ENCODE measurements around the gene GSK3B.
A peak's percentile ranks its signal among the peaks of the same experiment; 100 is the strongest.

Gene GSK3B

GRCh38 chr3:120072867-120073525 lies 21.3 kb downstream of the GSK3B start:
- Histone ChIP-seq H2BK15ac (replicated peaks; ENCODE audit: low read depth) (no peak overlapping the region), H3K4me3 (ENCODE audit: low read length) (no peak overlapping the region), H3K56ac (ENCODE audit: low read length) (no peak overlapping the region), H3K4me2 (ENCODE audit: low read length) (no peak overlapping the region), H3K27me3 (ENCODE audit: insufficient read depth, low read length, poor library complexity) (no peaks in the 10 kb centered on the region), H4K5ac (ENCODE audit: low read length) (no peak overlapping the region), H3K79me2 (ENCODE audit: control insufficient read depth, insufficient read depth, low read length) (peaks cover 48% of the 10 kb centered on the region), H3K27ac (ENCODE audit: low read depth, low read length) (no peak overlapping the region), H3K4me1 (ENCODE audit: control insufficient read depth, low read depth, low read length) (no peaks in the 10 kb centered on the region), H2BK5ac (ENCODE audit: low read length) (no peak overlapping the region), H3K23ac (ENCODE audit: low read length) (no peak overlapping the region), H2BK120ac (ENCODE audit: low read depth, low read length) (no peak overlapping the region), H4K8ac (ENCODE audit: low read depth, low read length) (no peak overlapping the region), H2AK5ac (ENCODE audit: low read length) (no peak overlapping the region), H3K18ac (ENCODE audit: low read length) (no peak overlapping the region), H3K79me1 (ENCODE audit: low read length) (peaks cover 5% of the 10 kb centered on the region), H3K9ac (ENCODE audit: low read length) (no peak overlapping the region), H3K4ac (ENCODE audit: low read depth, low read length) (no peak overlapping the region), H3K36me3 (ENCODE audit: control insufficient read depth, insufficient read depth, low read length) (no peaks in the 10 kb centered on the region)
- peak; percentile 27 for DNase-seq
- WGBS (ENCODE audit: extremely low coverage, insufficient coverage, low lambda C conversion rate), result no CpG with 5 or more reads among the region's 3 CpGs

- H4K8ac ChIP-seq (ENCODE audit: low read depth, low read length), result no peak overlapping the region
- no peak overlapping the region for H3K4me3 ChIP-seq (ENCODE audit: low read length)
- H3K18ac ChIP-seq (ENCODE audit: low read length), result no peak overlapping the region
- no peak overlapping the region for H3K9ac ChIP-seq (ENCODE audit: low read length)
- no peaks in the 10 kb centered on the region for H3K36me3 ChIP-seq (ENCODE audit: control insufficient read depth, insufficient read depth, low read length)
- H3K79me2 ChIP-seq (ENCODE audit: control insufficient read depth, insufficient read depth, low read length), result peaks cover 49% of the 10 kb centered on the region
- H3K27ac ChIP-seq (ENCODE audit: low read depth, low read length), result no peak overlapping the region
- no peak overlapping the region for H3K4ac ChIP-seq (ENCODE audit: low read depth, low read length)
- H3K79me1 ChIP-seq (ENCODE audit: low read length), result peaks cover 6% of the 10 kb centered on the region
- H3K56ac ChIP-seq (ENCODE audit: low read length), result no peak overlapping the region
- H3K4me2 ChIP-seq (ENCODE audit: low read length), result no peak overlapping the region
- H3K27me3 ChIP-seq (ENCODE audit: insufficient read depth, low read length, poor library complexity), result no peaks in the 10 kb centered on the region
- no peak overlapping the region for H4K5ac ChIP-seq (ENCODE audit: low read length)
- no CpG with 5 or more reads among the region's 6 CpGs for WGBS (ENCODE audit: extremely low coverage, insufficient coverage, low lambda C conversion rate)
- H3K4me1 ChIP-seq (ENCODE audit: control insufficient read depth, low read depth, low read length), result no peaks in the 10 kb centered on the region
- H2BK120ac ChIP-seq (ENCODE audit: low read depth, low read length), result no peak overlapping the region
- no peak overlapping the region for H2BK15ac ChIP-seq (replicated peaks; ENCODE audit: low read depth)
- H2BK5ac ChIP-seq (ENCODE audit: low read length), result no peak overlapping the region
- no peak overlapping the region for H3K23ac ChIP-seq (ENCODE audit: low read length)
- peak; percentile 37 for DNase-seq
- no peak overlapping the region for H2AK5ac ChIP-seq (ENCODE audit: low read length)
Measured at GRCh38 chr3:120071259-120071658, 23.0 kb downstream of the GSK3B start.

DNA sequence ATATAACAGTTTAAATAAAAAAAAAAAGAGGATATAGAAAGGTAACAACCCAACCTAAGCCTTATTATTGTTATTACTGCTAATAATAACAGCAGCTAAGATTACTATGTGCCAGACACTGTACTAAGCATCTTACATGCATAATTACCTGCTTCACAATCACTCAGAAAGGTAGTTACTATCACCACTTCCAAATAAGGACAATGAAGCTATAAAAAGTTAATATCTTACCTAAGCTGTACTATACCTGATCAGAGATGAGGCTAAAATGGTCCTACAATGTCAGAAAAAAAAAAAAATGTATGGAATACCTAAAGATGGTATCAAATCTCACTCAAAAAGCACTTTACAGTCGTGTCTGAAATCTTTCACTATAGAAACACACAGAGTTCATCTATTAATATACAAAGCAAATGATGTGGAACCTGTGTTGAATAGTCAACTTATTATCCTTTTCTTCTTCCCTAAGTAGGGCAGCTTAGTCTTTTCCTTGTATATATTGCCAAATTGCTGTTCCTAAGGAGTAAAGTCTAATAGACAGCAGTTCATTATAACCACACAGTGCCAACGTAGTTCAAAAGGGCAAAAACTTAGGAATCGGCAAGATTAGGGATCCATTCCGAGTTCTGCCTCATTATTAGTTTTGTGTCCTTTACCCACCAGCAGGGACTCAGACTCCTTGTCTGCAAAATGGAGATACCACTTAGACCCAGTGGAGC lies 23.8 kb downstream of the GSK3B start:
- H2AK5ac ChIP-seq (ENCODE audit: low read length), result no peak overlapping the region
- no peak overlapping the region for H3K4ac ChIP-seq (ENCODE audit: low read depth, low read length)
- H2BK5ac ChIP-seq (ENCODE audit: low read length), result no peak overlapping the region
- H3K79me2 ChIP-seq (ENCODE audit: control insufficient read depth, insufficient read depth, low read length), result peaks cover 49% of the 10 kb centered on the region
- H3K4me3 ChIP-seq (ENCODE audit: low read length), result no peak overlapping the region
- H4K5ac ChIP-seq (ENCODE audit: low read length), result no peak overlapping the region
- no peak for DNase-seq
- H3K79me1 ChIP-seq (ENCODE audit: low read length), result peaks cover 6% of the 10 kb centered on the region
- no peak overlapping the region for H3K4me2 ChIP-seq (ENCODE audit: low read length)
- H3K18ac ChIP-seq (ENCODE audit: low read length), result no peak overlapping the region
- no peaks in the 10 kb centered on the region for H3K4me1 ChIP-seq (ENCODE audit: control insufficient read depth, low read depth, low read length)
- no peak overlapping the region for H4K8ac ChIP-seq (ENCODE audit: low read depth, low read length)
- H3K27ac ChIP-seq (ENCODE audit: low read depth, low read length), result no peak overlapping the region
- no peak overlapping the region for H3K9ac ChIP-seq (ENCODE audit: low read length)
- no peaks in the 10 kb centered on the region for H3K27me3 ChIP-seq (ENCODE audit: insufficient read depth, low read length, poor library complexity)
- no peak overlapping the region for H2BK120ac ChIP-seq (ENCODE audit: low read depth, low read length)
- no peak overlapping the region for H3K23ac ChIP-seq (ENCODE audit: low read length)
- no peak overlapping the region for H3K56ac ChIP-seq (ENCODE audit: low read length)
- H3K36me3 ChIP-seq (ENCODE audit: control insufficient read depth, insufficient read depth, low read length), result no peaks in the 10 kb centered on the region
- no peak overlapping the region for H2BK15ac ChIP-seq (replicated peaks; ENCODE audit: low read depth)
- WGBS (ENCODE audit: extremely low coverage, insufficient coverage, low lambda C conversion rate), result no CpG with 5 or more reads among the region's 4 CpGs

- no peak overlapping the region for H2BK15ac ChIP-seq (replicated peaks; ENCODE audit: low read depth)
- H3K79me2 ChIP-seq (ENCODE audit: control insufficient read depth, insufficient read depth, low read length), result peaks cover 40% of the 10 kb centered on the region
- no peak overlapping the region for H3K56ac ChIP-seq (ENCODE audit: low read length)
- no peaks in the 10 kb centered on the region for H3K27me3 ChIP-seq (ENCODE audit: insufficient read depth, low read length, poor library complexity)
- H2BK120ac ChIP-seq (ENCODE audit: low read depth, low read length), result no peak overlapping the region
- H3K18ac ChIP-seq (ENCODE audit: low read length), result no peak overlapping the region
- H3K79me1 ChIP-seq (ENCODE audit: low read length), result peaks cover 6% of the 10 kb centered on the region
- no peak overlapping the region for H3K4me2 ChIP-seq (ENCODE audit: low read length)
- no peak overlapping the region for H4K8ac ChIP-seq (ENCODE audit: low read depth, low read length)
- no peak overlapping the region for H3K23ac ChIP-seq (ENCODE audit: low read length)
- DNase-seq, result no peak
- H3K4me3 ChIP-seq (ENCODE audit: low read length), result no peak overlapping the region
- no peak overlapping the region for H4K5ac ChIP-seq (ENCODE audit: low read length)
- no CpG with 5 or more reads among the region's 3 CpGs for WGBS (ENCODE audit: extremely low coverage, insufficient coverage, low lambda C conversion rate)
- H2BK5ac ChIP-seq (ENCODE audit: low read length), result no peak overlapping the region
- no peak overlapping the region for H3K27ac ChIP-seq (ENCODE audit: low read depth, low read length)
- no peak overlapping the region for H2AK5ac ChIP-seq (ENCODE audit: low read length)
- H3K4me1 ChIP-seq (ENCODE audit: control insufficient read depth, low read depth, low read length), result no peaks in the 10 kb centered on the region
- H3K9ac ChIP-seq (ENCODE audit: low read length), result no peak overlapping the region
- H3K36me3 ChIP-seq (ENCODE audit: control insufficient read depth, insufficient read depth, low read length), result no peaks in the 10 kb centered on the region
- no peak overlapping the region for H3K4ac ChIP-seq (ENCODE audit: low read depth, low read length)
Measured at GRCh38 chr3:120067083-120067482, 27.2 kb downstream of the GSK3B start.

GRCh38 chr3:120066634-120067033 lies 27.6 kb downstream of the GSK3B start:
- no peak overlapping the region for H3K9ac ChIP-seq (ENCODE audit: low read length)
- no CpG with 5 or more reads among the region's 4 CpGs for WGBS (ENCODE audit: extremely low coverage, insufficient coverage, low lambda C conversion rate)
- H2BK15ac ChIP-seq (replicated peaks; ENCODE audit: low read depth), result no peak overlapping the region
- no peaks in the 10 kb centered on the region for H3K4me1 ChIP-seq (ENCODE audit: control insufficient read depth, low read depth, low read length)
- H2BK5ac ChIP-seq (ENCODE audit: low read length), result no peak overlapping the region
- no peak overlapping the region for H4K8ac ChIP-seq (ENCODE audit: low read depth, low read length)
- H2BK120ac ChIP-seq (ENCODE audit: low read depth, low read length), result no peak overlapping the region
- no peak for DNase-seq
- H3K23ac ChIP-seq (ENCODE audit: low read length), result no peak overlapping the region
- no peak overlapping the region for H2AK5ac ChIP-seq (ENCODE audit: low read length)
- H3K79me1 ChIP-seq (ENCODE audit: low read length), result peaks cover 6% of the 10 kb centered on the region
- H3K27ac ChIP-seq (ENCODE audit: low read depth, low read length), result no peak overlapping the region
- no peak overlapping the region for H3K4me2 ChIP-seq (ENCODE audit: low read length)
- no peak overlapping the region for H4K5ac ChIP-seq (ENCODE audit: low read length)
- no peak overlapping the region for H3K56ac ChIP-seq (ENCODE audit: low read length)
- H3K27me3 ChIP-seq (ENCODE audit: insufficient read depth, low read length, poor library complexity), result no peaks in the 10 kb centered on the region
- H3K36me3 ChIP-seq (ENCODE audit: control insufficient read depth, insufficient read depth, low read length), result no peaks in the 10 kb centered on the region
- H3K4ac ChIP-seq (ENCODE audit: low read depth, low read length), result no peak overlapping the region
- H3K18ac ChIP-seq (ENCODE audit: low read length), result no peak overlapping the region
- H3K79me2 ChIP-seq (ENCODE audit: control insufficient read depth, insufficient read depth, low read length), result peaks cover 39% of the 10 kb centered on the region
- no peak overlapping the region for H3K4me3 ChIP-seq (ENCODE audit: low read length)
